ENCODE measurements around the gene PCYT2. TPM values are rescaled to one million over a fixed set of nuclear protein-coding genes. Genes with fewer than 3 reads are reported as not detected.

Gene PCYT2
- total and polyA plus RNA-seq, 10 of the 15 experiments (the other 5 are each of a cell fraction or from before 2014, with no cell fraction given) = 0.63 to 72.0 (median 45.0) TPM

- ATAC-seq (no peak; the same call in 1 of the 3 replicates), DNase-seq (ENCODE audit: low read depth, low spot score) (no peak), FAIRE-seq (no peak)
- WGBS (ENCODE audit: insufficient coverage, insufficient replicate concordance, low lambda C conversion rate, missing lambda C conversion rate) = 86% methylated on average over 5 of the region's 5 CpGs
- ChIA-PET RAD21 (ENCODE audit: unreplicated experiment) (no interaction called here), POLR2A (interaction anchor here (1.3 to 1.4 kb wide), 2 partner anchors 12 to 15 kb away, joined by 3 to 6 read pairs; no protein-coding TSS in a partner anchor), CTCF (no interaction called here), SMC1A (ENCODE audit: uncharacterized antibody, unreplicated experiment) (no interaction called here)
- H3K4me1 ChIP-seq (ENCODE audit: control insufficient read depth, insufficient read depth, low read length) = peaks cover 11% of the 10 kb centered on the region
- TF ChIP-seq CHD1 (IDR thresholded peaks at IDR 0.05; ENCODE audit: low read depth, low read length) = no peak
- H3K27ac ChIP-seq (ENCODE audit: control insufficient read depth, insufficient read depth) = no peak overlapping the region
- peaks cover 19% of the 10 kb centered on the region for H3K79me2 ChIP-seq (ENCODE audit: control insufficient read depth, insufficient read depth, low read length)
- no peak overlapping the region for H3K9ac ChIP-seq (ENCODE audit: control insufficient read depth, insufficient read depth, low read length)
- in situ Hi-C loops (cut with MboI) = no loop called here
- peaks cover 26 to 29% of the 10 kb centered on the region in 2 experiments; a peak in 3 of 4 replicates for H3K36me3 ChIP-seq (ENCODE audit: control insufficient read depth in 2 of 2, insufficient read depth in 2 of 2, low read length in 1 of 2)
- no peak overlapping the region for H3K4me2 ChIP-seq (ENCODE audit: control insufficient read depth, insufficient read depth)
- no peaks in the 10 kb centered on the region for H3K27me3 ChIP-seq (replicated peaks in 1 of 2; ENCODE audit: control insufficient read depth in 2 of 2, insufficient read depth in 2 of 2, low read length in 1 of 2)
- intact Hi-C loops (cut with micrococcal nuclease; ENCODE audit: unreplicated experiment) = no loop called here
- no TSS peak for BruUV-seq (replicated peaks)
- H3K4me3 ChIP-seq = no peak overlapping the region
- H3K9me3 ChIP-seq (replicated peaks; ENCODE audit: control insufficient read depth, insufficient read depth, low read length) = no peaks in the 10 kb centered on the region
- no peak overlapping the region for H2AFZ ChIP-seq (ENCODE audit: control insufficient read depth, low read depth, low read length)
- H4K20me1 ChIP-seq (ENCODE audit: control insufficient read depth, insufficient read depth) = 0 out of 2 replicates have a peak, but pooled peaks cover 3% of the 10 kb centered on the region
Observed at GRCh38 chr17:81884968-81885367, 26.2 kb downstream of the PCYT2 start.

- no peak for FAIRE-seq
- H2AFZ ChIP-seq (ENCODE audit: control insufficient read depth, low read depth, low read length) = no peak overlapping the region
- TF ChIP-seq MYB (IDR thresholded peaks at IDR 0.05; ENCODE audit: borderline replicate concordance, low read depth, low read length) (no peak), ZNF274 (IDR thresholded peaks at IDR 0.05; ENCODE audit: insufficient read depth, insufficient read length) (no peak), POLR2AphosphoS5 (IDR thresholded peaks at IDR 0.05; ENCODE audit: low read length) (peak; percentile 5; the same call in 1 of the 2 replicates)
- RAD21 ChIA-PET (ENCODE audit: unreplicated experiment) = no interaction called here
- no peak for ATAC-seq
- CTCF ChIA-PET = no interaction called here
- no TSS peak for BruUV-seq (replicated peaks)
- POLR2A ChIA-PET = interaction anchor here (0.5 to 1.4 kb wide), 3 partner anchors 12 to 46 kb away, joined by 3 to 6 read pairs (median 3); no protein-coding TSS in a partner anchor
- peaks cover 23 to 29% of the 10 kb centered on the region in 2 experiments; a peak in 3 of 4 replicates for H3K36me3 ChIP-seq (ENCODE audit: control insufficient read depth in 2 of 2, insufficient read depth in 2 of 2, low read length in 1 of 2)
- no peak overlapping the region for H3K4me3 ChIP-seq
- peaks cover 15% of the 10 kb centered on the region for H3K79me2 ChIP-seq (ENCODE audit: control insufficient read depth, insufficient read depth, low read length)
- intact Hi-C loops (cut with micrococcal nuclease; ENCODE audit: unreplicated experiment) = no loop called here
- H4K20me1 ChIP-seq (ENCODE audit: control insufficient read depth, insufficient read depth) = 0 out of 2 replicates have a peak, but pooled peaks cover 3% of the 10 kb centered on the region
- in situ Hi-C loops (cut with MboI) = no loop called here
- peaks cover 6% of the 10 kb centered on the region for H3K4me1 ChIP-seq (ENCODE audit: control insufficient read depth, insufficient read depth, low read length)
- no peak overlapping the region for H3K4me2 ChIP-seq (ENCODE audit: control insufficient read depth, insufficient read depth)
- no peak overlapping the region for H3K27ac ChIP-seq (ENCODE audit: control insufficient read depth, insufficient read depth)
- no peak overlapping the region for H3K9ac ChIP-seq (ENCODE audit: control insufficient read depth, insufficient read depth, low read length)
- H3K9me3 ChIP-seq (replicated peaks; ENCODE audit: control insufficient read depth, insufficient read depth, low read length) = no peaks in the 10 kb centered on the region
- SMC1A ChIA-PET (ENCODE audit: uncharacterized antibody, unreplicated experiment) = no interaction called here
- H3K27me3 ChIP-seq (replicated peaks in 1 of 2; ENCODE audit: control insufficient read depth in 2 of 2, insufficient read depth in 2 of 2, low read length in 1 of 2) = no peaks in the 10 kb centered on the region
- 80% methylated on average over 11 of the region's 11 CpGs for WGBS (ENCODE audit: insufficient coverage, insufficient replicate concordance, low lambda C conversion rate, missing lambda C conversion rate)
- DNase-seq (ENCODE audit: low read depth, low spot score) = no peak
Observed at GRCh38 chr17:81884520-81884919, 26.7 kb downstream of the PCYT2 start.

Data from GM12878 (cell line).